GM12874 (cell line): ENCODE data around the gene JUN.

Source experiments
- TF ChIP-seq, protein P1 (sequence below): IDR thresholded peaks from 2 replicates; pipeline ENCODE4 v1.5.1; 2011; ENCODE audit warnings: low read depth, mild to moderate bottlenecking, control low read depth, low read length, moderate library complexity; ENCODE audit not compliant: insufficient read depth

Gene JUN

DNA sequence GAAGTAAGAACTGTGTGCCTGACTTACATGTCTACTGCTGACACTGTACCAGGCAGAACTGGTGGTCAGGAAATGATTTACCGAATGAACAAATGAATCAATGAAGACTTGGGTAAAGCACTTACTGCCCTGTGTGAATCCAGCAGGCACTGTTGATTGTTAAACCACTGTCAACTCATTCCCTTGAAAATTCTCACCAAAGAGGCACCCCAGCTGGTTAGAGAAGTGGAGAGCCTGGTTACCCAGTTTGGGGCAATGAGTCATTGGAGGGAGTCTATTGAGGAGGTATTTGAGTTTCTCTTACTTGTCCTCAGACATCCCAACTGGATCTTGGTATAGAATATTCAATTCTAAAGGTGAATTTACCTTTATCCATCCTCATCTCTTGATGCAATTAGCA, 34.2 kb downstream of the JUN start:
- TF ChIP-seq, protein P1, sequence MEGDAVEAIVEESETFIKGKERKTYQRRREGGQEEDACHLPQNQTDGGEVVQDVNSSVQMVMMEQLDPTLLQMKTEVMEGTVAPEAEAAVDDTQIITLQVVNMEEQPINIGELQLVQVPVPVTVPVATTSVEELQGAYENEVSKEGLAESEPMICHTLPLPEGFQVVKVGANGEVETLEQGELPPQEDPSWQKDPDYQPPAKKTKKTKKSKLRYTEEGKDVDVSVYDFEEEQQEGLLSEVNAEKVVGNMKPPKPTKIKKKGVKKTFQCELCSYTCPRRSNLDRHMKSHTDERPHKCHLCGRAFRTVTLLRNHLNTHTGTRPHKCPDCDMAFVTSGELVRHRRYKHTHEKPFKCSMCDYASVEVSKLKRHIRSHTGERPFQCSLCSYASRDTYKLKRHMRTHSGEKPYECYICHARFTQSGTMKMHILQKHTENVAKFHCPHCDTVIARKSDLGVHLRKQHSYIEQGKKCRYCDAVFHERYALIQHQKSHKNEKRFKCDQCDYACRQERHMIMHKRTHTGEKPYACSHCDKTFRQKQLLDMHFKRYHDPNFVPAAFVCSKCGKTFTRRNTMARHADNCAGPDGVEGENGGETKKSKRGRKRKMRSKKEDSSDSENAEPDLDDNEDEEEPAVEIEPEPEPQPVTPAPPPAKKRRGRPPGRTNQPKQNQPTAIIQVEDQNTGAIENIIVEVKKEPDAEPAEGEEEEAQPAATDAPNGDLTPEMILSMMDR: no peak

DNA sequence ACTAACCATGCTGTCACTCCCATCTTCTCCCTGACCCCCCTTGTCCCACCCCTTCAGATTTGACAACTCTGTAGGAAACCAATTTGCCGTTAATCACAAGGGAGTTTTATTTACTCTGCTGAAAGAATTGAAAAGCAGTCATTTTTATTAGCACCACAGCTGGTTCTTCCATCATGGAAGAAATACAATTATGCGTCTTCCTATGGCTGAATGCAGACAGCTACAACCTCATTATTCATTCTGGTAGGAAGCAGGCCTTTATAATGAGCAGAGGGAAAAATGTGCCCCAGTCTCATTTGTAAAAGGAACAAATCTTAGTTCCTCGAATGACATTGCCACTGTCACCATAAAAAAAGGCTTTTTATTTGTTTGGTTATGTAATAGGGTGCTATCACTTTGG, 35.2 kb downstream of the JUN start:
- TF ChIP-seq, protein P1: no peak

DNA sequence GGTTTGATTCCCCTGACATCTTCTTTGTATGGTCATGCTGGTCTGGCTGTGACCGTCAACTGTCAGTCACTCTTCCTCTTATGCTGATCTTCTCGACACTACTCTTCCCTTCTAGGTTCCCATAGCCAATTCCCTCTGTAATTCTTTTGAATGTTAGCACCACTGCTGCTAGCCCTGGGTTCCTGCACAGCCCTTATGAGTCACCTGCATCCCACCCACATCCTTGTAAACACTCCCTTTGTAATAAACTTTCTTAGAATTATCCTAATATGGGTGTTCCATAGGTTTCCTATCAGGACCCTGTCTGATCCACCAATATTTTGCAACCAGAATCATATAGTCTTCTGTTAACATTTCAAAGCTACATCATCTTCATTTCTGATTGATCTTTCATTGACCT, 37.1 kb downstream of the JUN start:
- TF ChIP-seq, protein P1: no peak

DNA sequence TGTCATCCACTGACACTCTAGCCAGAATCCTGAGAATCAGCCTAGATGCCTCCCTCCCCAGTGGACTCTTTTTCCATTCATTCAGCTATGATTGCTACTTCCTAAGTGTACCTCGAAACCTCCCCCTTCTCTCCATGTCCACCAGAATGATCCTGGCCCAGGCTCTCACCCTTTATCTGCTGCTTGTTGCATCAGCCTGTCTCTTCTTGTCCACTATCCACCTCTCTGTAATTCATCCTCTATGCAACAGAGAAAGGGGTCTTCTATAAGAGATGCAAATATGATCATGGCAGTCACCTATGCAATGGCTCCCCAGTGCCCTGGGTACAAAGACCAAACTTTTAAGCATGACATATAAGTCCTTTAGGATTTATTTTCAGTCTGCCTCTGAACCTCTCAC, 37.7 kb downstream of the JUN start:
- TF ChIP-seq, protein P1: no peak

DNA sequence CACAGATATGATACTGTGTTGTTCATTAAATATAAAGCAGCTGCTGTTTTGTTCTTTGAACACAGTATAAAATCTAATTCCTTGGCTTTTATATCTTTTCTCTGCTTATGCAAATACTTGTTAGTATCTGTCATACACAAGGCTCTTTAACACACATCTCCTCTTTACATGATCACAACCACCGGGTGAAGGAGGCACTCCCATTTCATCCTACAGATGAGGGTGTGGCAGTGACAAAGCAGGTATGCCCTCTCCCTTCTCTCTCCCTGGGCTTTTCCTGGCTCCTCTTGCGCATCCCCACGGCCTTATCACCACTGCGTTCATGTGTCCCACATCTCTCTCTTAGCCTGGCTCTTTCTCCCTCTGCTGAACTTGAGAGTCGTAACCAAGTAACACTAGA, 38.2 kb downstream of the JUN start:
- TF ChIP-seq, protein P1: no peak

DNA sequence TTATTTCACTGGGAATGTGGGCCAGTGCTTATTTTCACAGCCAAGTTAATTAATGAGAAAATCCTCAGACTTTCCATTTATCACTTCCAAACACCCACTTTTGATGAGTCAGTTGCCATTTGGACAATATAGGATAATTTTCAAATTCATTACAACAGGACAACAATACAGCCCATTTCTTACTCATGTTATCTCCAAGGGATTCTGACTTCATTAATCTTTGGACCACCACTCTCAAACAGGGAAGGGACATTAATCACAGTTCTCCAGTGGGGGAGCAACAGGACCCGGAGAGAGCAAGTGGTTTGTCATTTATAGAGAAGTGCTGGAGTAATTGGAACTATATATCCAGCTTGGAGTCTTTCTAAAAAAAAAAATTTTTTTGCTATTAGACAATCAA, 38.7 kb downstream of the JUN start:
- TF ChIP-seq, protein P1: no peak

DNA sequence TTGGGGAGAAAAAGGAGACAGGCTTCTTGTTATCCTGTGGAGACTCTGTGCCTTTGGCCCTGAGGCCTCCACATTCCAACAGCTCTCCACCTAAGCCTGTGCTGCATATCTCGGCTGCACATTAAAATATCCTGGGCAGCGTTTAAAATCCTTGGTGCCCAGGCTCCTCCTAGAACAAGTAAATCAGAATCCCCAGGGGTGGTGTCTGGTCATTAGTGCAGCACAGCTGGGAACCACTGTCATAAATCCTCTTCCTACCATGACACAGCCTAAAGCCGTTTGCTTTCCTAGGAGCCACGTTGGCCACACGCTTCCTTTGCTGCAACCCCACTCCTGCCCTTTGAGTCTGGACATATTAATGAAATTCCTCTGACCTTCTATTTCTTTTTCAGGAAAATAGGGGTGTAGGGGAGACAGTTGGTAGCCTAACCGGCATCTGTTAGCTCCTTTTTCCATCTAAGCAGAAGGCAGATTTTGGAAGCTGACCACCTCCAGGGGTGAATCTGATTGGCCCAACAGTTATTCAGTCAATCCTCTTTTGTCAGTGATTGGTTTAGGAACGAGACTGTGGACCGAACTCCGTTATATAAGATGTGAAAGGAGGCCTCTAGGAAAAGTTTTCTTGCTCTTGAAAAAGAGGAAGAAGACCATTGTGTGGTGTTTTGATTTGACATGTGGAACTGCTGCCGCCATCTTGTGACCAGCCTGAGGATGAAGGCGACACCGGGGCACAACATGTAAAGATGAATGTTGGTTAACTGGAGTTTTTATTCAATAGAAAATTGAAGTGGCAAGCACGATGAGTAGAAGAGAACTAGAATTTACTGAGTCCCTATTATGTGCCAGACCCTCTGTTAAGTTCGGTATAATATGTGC, 41.9 kb downstream of the JUN start:
- TF ChIP-seq, protein P1: no peak
